Loucy (cell line): ENCODE results near the gene C3orf18.

Experiments
- H2AFZ ChIP-seq: fragments of 200-600 bp; sonication (generic); 2 replicates; pipeline ENCODE4 v1.6.0; 2016; ENCODE audit warnings: antibody characterized with exemption, mild to moderate bottlenecking, low read length, moderate library complexity
- H3F3A ChIP-seq: fragments of 200-600 bp; 2 replicates; pipeline ENCODE4 v1.6.0; 2016; ENCODE audit warnings: antibody characterized with exemption, low read depth, mild to moderate bottlenecking
- H3K27me3 ChIP-seq: fragments of 200-600 bp; sonication (generic); 2 replicates; pipeline ENCODE4 v1.6.1; 2014; ENCODE audit warnings: low read length, mild to moderate bottlenecking; ENCODE audit not compliant: insufficient read depth, poor library complexity, severe bottlenecking
- H3K36me3 ChIP-seq: fragments of 200-600 bp; sonication (generic); 2 replicates; pipeline ENCODE4 v1.6.1; 2016; ENCODE audit warnings: low read length; ENCODE audit not compliant: insufficient read depth
- H3K4me1 ChIP-seq: fragments of 200-600 bp; sonication (generic); 2 replicates; pipeline ENCODE4 v1.5.1; 2014; ENCODE audit warnings: low read length, mild to moderate bottlenecking; ENCODE audit not compliant: insufficient read depth, poor library complexity, severe bottlenecking
- H3K4me2 ChIP-seq: fragments of 200-600 bp; sonication (generic); 2 replicates; pipeline ENCODE4 v1.6.0; 2014; ENCODE audit warnings: antibody characterized with exemption, low read length, low read depth, mild to moderate bottlenecking; ENCODE audit not compliant: poor library complexity, severe bottlenecking
- H3K4me3 ChIP-seq: fragments of 200-600 bp; sonication (generic); 2 replicates; pipeline ENCODE4 v1.5.1; 2014; ENCODE audit warnings: low read length, mild to moderate bottlenecking, mixed read lengths; ENCODE audit not compliant: poor library complexity, severe bottlenecking
- H3K79me2 ChIP-seq: fragments of 200-600 bp; sonication (generic); 2 replicates; pipeline ENCODE4 v1.6.1; 2014; ENCODE audit warnings: low read length; ENCODE audit not compliant: insufficient read depth
- H3K9ac ChIP-seq: fragments of 200-600 bp; sonication (generic); 2 replicates; pipeline ENCODE4 v1.6.0; 2014; ENCODE audit warnings: mild to moderate bottlenecking, low read depth, low read length, moderate library complexity; ENCODE audit not compliant: poor library complexity, severe bottlenecking
- H3K9me2 ChIP-seq: fragments of 200-600 bp; sonication (generic); replicated peaks from 2 replicates; pipeline ENCODE4 v1.6.1; 2016; ENCODE audit warnings: low read depth, low read length, mixed read lengths
- H3K9me3 ChIP-seq: fragments of 200-600 bp; sonication (generic); 2 replicates; pipeline ENCODE4 v1.6.1; 2014; ENCODE audit warnings: mild to moderate bottlenecking, antibody characterized with exemption, low read length, low read depth; ENCODE audit not compliant: insufficient read depth
- H4K20me1 ChIP-seq: fragments of 200-600 bp; sonication (generic); 2 replicates; pipeline ENCODE4 v1.6.0; 2014; ENCODE audit warnings: antibody characterized with exemption, low read length, mild to moderate bottlenecking; ENCODE audit not compliant: insufficient read depth, poor library complexity, severe bottlenecking
- EZH2phosphoT487 ChIP-seq: fragments of 200-600 bp; IDR thresholded peaks from 2 replicates; pipeline ENCODE4 v1.6.1; 2018; ENCODE audit warnings: antibody characterized with exemption, mild to moderate bottlenecking, moderate library complexity, borderline replicate concordance
- TF ChIP-seq, protein P1 (sequence below): fragments of 200-600 bp; sonication (generic); conservative IDR thresholded peaks from 2 replicates; pipeline ENCODE4 v1.5.1; 2014; ENCODE audit warnings: mild to moderate bottlenecking, antibody characterized with exemption, low read length

C3orf18 gene

GRCh38 chr3:50518436-50518835 is 49.1 kb downstream of the C3orf18 start:
- Histone ChIP-seq H3K9ac (no peak overlapping the region), H3K79me2 (no peaks in the 10 kb centered on the region), H3K4me1 (no peaks in the 10 kb centered on the region), H3F3A (no peaks in the 10 kb centered on the region), H3K27me3 (no peaks in the 10 kb centered on the region), H3K4me2 (no peak overlapping the region), H4K20me1 (no peaks in the 10 kb centered on the region), H3K4me3 (no peak overlapping the region), H3K36me3 (no peaks in the 10 kb centered on the region), H3K9me2 (no peaks in the 10 kb centered on the region), H2AFZ (no peak overlapping the region), H3K9me3 (no peaks in the 10 kb centered on the region)
- TF ChIP-seq, protein P1, sequence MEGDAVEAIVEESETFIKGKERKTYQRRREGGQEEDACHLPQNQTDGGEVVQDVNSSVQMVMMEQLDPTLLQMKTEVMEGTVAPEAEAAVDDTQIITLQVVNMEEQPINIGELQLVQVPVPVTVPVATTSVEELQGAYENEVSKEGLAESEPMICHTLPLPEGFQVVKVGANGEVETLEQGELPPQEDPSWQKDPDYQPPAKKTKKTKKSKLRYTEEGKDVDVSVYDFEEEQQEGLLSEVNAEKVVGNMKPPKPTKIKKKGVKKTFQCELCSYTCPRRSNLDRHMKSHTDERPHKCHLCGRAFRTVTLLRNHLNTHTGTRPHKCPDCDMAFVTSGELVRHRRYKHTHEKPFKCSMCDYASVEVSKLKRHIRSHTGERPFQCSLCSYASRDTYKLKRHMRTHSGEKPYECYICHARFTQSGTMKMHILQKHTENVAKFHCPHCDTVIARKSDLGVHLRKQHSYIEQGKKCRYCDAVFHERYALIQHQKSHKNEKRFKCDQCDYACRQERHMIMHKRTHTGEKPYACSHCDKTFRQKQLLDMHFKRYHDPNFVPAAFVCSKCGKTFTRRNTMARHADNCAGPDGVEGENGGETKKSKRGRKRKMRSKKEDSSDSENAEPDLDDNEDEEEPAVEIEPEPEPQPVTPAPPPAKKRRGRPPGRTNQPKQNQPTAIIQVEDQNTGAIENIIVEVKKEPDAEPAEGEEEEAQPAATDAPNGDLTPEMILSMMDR = no peak
- TF ChIP-seq EZH2phosphoT487 = no peak

GRCh38 chr3:50517721-50518206 is 49.8 kb downstream of the C3orf18 start:
- no peaks in the 10 kb centered on the region for H3K27me3 ChIP-seq
- no peaks in the 10 kb centered on the region for H3K36me3 ChIP-seq
- no peak overlapping the region for H3K4me3 ChIP-seq
- H3K9me3 ChIP-seq = no peaks in the 10 kb centered on the region
- no peaks in the 10 kb centered on the region for H3F3A ChIP-seq
- no peaks in the 10 kb centered on the region for H4K20me1 ChIP-seq
- H3K4me2 ChIP-seq = no peak overlapping the region
- H3K4me1 ChIP-seq = no peaks in the 10 kb centered on the region
- H2AFZ ChIP-seq = no peak overlapping the region
- no peaks in the 10 kb centered on the region for H3K9me2 ChIP-seq
- TF ChIP-seq EZH2phosphoT487 = no peak
- TF ChIP-seq, protein P1 = no peak
- H3K79me2 ChIP-seq = no peaks in the 10 kb centered on the region
- H3K9ac ChIP-seq = no peak overlapping the region

GRCh38 chr3:50516440-50516871 is 51.1 kb downstream of the C3orf18 start:
- H3K9me3 ChIP-seq = no peaks in the 10 kb centered on the region
- no peaks in the 10 kb centered on the region for H3K79me2 ChIP-seq
- no peak overlapping the region for H2AFZ ChIP-seq
- H3K36me3 ChIP-seq = no peaks in the 10 kb centered on the region
- H3K9ac ChIP-seq = no peak overlapping the region
- no peaks in the 10 kb centered on the region for H4K20me1 ChIP-seq
- no peaks in the 10 kb centered on the region for H3F3A ChIP-seq
- TF ChIP-seq EZH2phosphoT487 = no peak
- TF ChIP-seq, protein P1 = no peak
- no peaks in the 10 kb centered on the region for H3K9me2 ChIP-seq
- H3K27me3 ChIP-seq = no peaks in the 10 kb centered on the region
- no peaks in the 10 kb centered on the region for H3K4me1 ChIP-seq
- H3K4me3 ChIP-seq = no peak overlapping the region
- no peak overlapping the region for H3K4me2 ChIP-seq
